HCT116 (cell line): ENCODE results near the gene THRB. TPM values are rescaled to one million over a fixed set of nuclear protein-coding genes. Genes with fewer than 3 reads are reported as not detected.

Experiments used
- ATAC-seq: fragments of 200-7000 bp; cut with Tn5 transposase; 2 replicates; pipeline ENCODE4 v1.9.1; 2020; ENCODE audit warnings: mild to moderate bottlenecking, moderate library complexity
- BruUV-seq: library from RNA; stranded (reverse); fragments of 400-500 nt; replicated peaks from 2 replicates; lab custom pipeline; 2021; lab: Mats Ljungman, UMichigan
- CTCF ChIA-PET: fragments of 300-600 bp; sonication (Branson Sonifier 250); formaldehyde crosslinking; loops from one replicate; lab custom pipeline; 2021; ENCODE audit warnings: antibody characterized with exemption; lab: Charles Lee
- POLR2A ChIA-PET: fragments of 300-600, 350-600 bp; sonication (Branson Sonifier 250); formaldehyde crosslinking; loops from one replicate; lab custom pipeline; 2021; ENCODE audit warnings: antibody characterized with exemption; lab: Charles Lee
- RAD21 ChIA-PET, 2 experiments: fragments of 300-600 bp; sonication (Branson Sonifier 250); formaldehyde crosslinking; loops; one replicate each; lab custom pipeline; 2023; ENCODE audit warnings: low total read pairs in 2 of 2; ENCODE audit not compliant: uncharacterized antibody in 2 of 2, unreplicated experiment in 2 of 2, low non-redundant PET in 1 of 2; lab: Charles Lee
- DNase-seq: peaks from one replicate; pipeline ENCODE4 v3.0.0-alpha.2; 2010; ENCODE audit warnings: low read depth, low spot score
- H2AFZ ChIP-seq: fragments of 200-600 bp; shearing (Covaris generic), sonication (generic); 2 replicates; pipeline ENCODE4 v1.6.1; 2017; ENCODE audit warnings: low read depth, mixed run types, mixed read lengths, antibody characterized with exemption, low read length; ENCODE audit not compliant: poor library complexity, severe bottlenecking
- H3K27ac ChIP-seq: 2 replicates; pipeline ENCODE4 v1.5.1; 2012; ENCODE audit warnings: low read depth, low read length
- H3K27me3 ChIP-seq: fragments of 200-600 bp; sonication (generic); 2 replicates; pipeline ENCODE4 v1.6.1; 2016; ENCODE audit warnings: mixed run types, low read length, mixed read lengths; ENCODE audit not compliant: insufficient read depth
- H3K36me3 ChIP-seq, 2 experiments: fragments of 200-500 bp in 1 of 2; fragments of 200-600 bp in 1 of 2; sonication (Bioruptor generic) in 1 of 2; sonication (generic) in 1 of 2; 2 replicates each; pipeline versions ENCODE4 v1.5.1 to v1.6.1; 2014 to 2016; ENCODE audit warnings: low read length in 2 of 2, inconsistent platforms in 1 of 2, mixed read lengths in 1 of 2, mixed run types in 1 of 2; ENCODE audit not compliant: insufficient read depth in 2 of 2, control insufficient read depth in 1 of 2
- H3K4me1 ChIP-seq, 2 experiments: fragments of 200-600 bp in 1 of 2; sonication (generic) in 1 of 2; 2 replicates each; pipeline versions ENCODE4 v1.5.1 to v1.6.1; 2012 to 2017; ENCODE audit warnings: low read length in 2 of 2, inconsistent platforms in 1 of 2, mild to moderate bottlenecking in 1 of 2, mixed read lengths in 1 of 2, mixed run types in 1 of 2, moderate library complexity in 1 of 2; ENCODE audit not compliant: insufficient read depth in 2 of 2, control insufficient read depth in 1 of 2
- H3K4me2 ChIP-seq: fragments of 200-600 bp; sonication (generic); 2 replicates; pipeline ENCODE4 v1.6.1; 2017; ENCODE audit warnings: mixed run types, low read length, mixed read lengths
- H3K4me3 ChIP-seq, 2 experiments: fragments of 200-600 bp in 1 of 2; sonication (generic) in 1 of 2; replicated peaks in 1 of 2; 2 replicates each; pipeline ENCODE4 v1.5.1; 2011 to 2016; ENCODE audit warnings: low read length in 2 of 2, control low read depth in 1 of 2, low read depth in 1 of 2, mild to moderate bottlenecking in 1 of 2, mixed read lengths in 1 of 2, mixed run types in 1 of 2
- H3K79me2 ChIP-seq: fragments of 200-600 bp; sonication (generic); 2 replicates; pipeline ENCODE4 v1.6.1; 2017; ENCODE audit warnings: mild to moderate bottlenecking, mixed run types, low read length, moderate library complexity, mixed read lengths; ENCODE audit not compliant: insufficient read depth
- H3K9ac ChIP-seq: fragments of 200-600 bp; sonication (generic); 2 replicates; pipeline ENCODE4 v1.6.1; 2016; ENCODE audit warnings: low read length, mixed read lengths
- H3K9me2 ChIP-seq: fragments of 200-600 bp; sonication (generic), shearing (Covaris generic); 2 replicates; pipeline ENCODE4 v1.6.1; 2017; ENCODE audit warnings: mixed run types, mild to moderate bottlenecking, moderate library complexity; ENCODE audit not compliant: insufficient read depth
- H3K9me3 ChIP-seq, 2 experiments: fragments of 200-500 bp in 1 of 2; fragments of 200-600 bp in 1 of 2; sonication (Bioruptor generic) in 1 of 2; sonication (generic) in 1 of 2; 2 replicates each; pipeline ENCODE4 v1.6.1; 2014 to 2017; ENCODE audit warnings: low read length in 2 of 2, mixed read lengths in 2 of 2, inconsistent platforms in 1 of 2, low read depth in 1 of 2, mild to moderate bottlenecking in 1 of 2, mixed run types in 1 of 2, moderate library complexity in 1 of 2; ENCODE audit not compliant: control insufficient read depth in 1 of 2, insufficient read depth in 1 of 2
- H4K20me1 ChIP-seq: fragments of 200-600 bp; sonication (generic), shearing (Covaris generic); 2 replicates; pipeline ENCODE4 v1.6.1; 2017; ENCODE audit warnings: mixed run types, mild to moderate bottlenecking, moderate library complexity; ENCODE audit not compliant: insufficient read depth
- CEBPB ChIP-seq: IDR thresholded peaks from 2 replicates; pipeline ENCODE4 v1.6.1; 2012; ENCODE audit warnings: low read depth
- ELF1 ChIP-seq: IDR thresholded peaks from 2 replicates; pipeline ENCODE4 v1.6.1; 2012; ENCODE audit warnings: low read depth, borderline replicate concordance
- EZH2 ChIP-seq: fragments of 200-600 bp; sonication (generic); IDR thresholded peaks from 2 replicates; pipeline ENCODE4 v1.6.1; 2017; ENCODE audit warnings: antibody characterized with exemption, mixed run types
- EZH2phosphoT487 ChIP-seq: fragments of 200-600 bp; IDR thresholded peaks from 2 replicates; pipeline ENCODE4 v1.6.1; 2018; ENCODE audit warnings: antibody characterized with exemption, borderline replicate concordance
- FOSL1 ChIP-seq: IDR thresholded peaks from 2 replicates; pipeline ENCODE4 v1.6.1; 2012; ENCODE audit warnings: low read depth
- JUND ChIP-seq: IDR thresholded peaks from 2 replicates; pipeline ENCODE4 v1.6.1; 2012
- ZFX ChIP-seq: fragments of 450-650 bp; IDR thresholded peaks from 2 replicates; pipeline ENCODE4 v1.6.1; 2017
- intact Hi-C: fragments of 100-400 bp; cut with micrococcal nuclease; formaldehyde crosslinking; loops from 2 replicates; pipeline ENCODE4 v1.10.0; 2022
- total RNA-seq: library from RNA; stranded (reverse); gene quantifications from one replicate; pipeline ENCODE4 v1.2.1, GENCODE V29; 2021; ENCODE audit not compliant: unreplicated experiment

THRB gene
- total RNA-seq, 1 experiment from 2014 or later = 2.5 TPM

DNA sequence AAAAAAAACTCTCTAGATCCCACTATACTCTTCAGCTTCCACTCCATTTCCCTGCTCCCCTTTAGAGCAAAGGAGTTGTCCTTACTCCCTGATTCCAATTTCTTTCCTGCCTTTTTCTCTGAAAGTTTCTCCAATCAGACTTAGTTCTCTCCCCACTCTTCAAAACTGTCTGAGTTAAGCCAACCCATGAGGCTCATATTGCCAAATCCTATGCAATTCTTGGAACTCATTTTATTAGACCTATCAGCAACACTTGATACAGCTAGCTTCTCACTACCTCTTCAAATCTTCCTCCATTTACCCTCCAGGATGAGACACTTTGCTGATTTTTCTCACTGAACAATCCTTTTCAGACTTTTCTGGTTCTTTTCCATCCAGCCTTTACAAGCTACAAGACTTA lies 233.1 kb downstream of the THRB start:
- no peaks in the 10 kb centered on the region for H4K20me1 ChIP-seq
- intact Hi-C loops = no loop called here
- H3K9ac ChIP-seq = no peak overlapping the region
- H3K27me3 ChIP-seq = no peaks in the 10 kb centered on the region
- no peaks in the 10 kb centered on the region for H3K36me3 ChIP-seq
- no TSS peak for BruUV-seq
- no peak overlapping the region for H3K4me2 ChIP-seq
- no peaks in the 10 kb centered on the region for H3K79me2 ChIP-seq
- ChIA-PET POLR2A (no interaction called here), RAD21 (no interaction called here), CTCF (interaction anchor here (1.3 kb wide), 1 partner anchor 10 kb away, joined by 3 read pairs; no protein-coding TSS in a partner anchor)
- H3K9me2 ChIP-seq = no peaks in the 10 kb centered on the region
- no peak overlapping the region for H2AFZ ChIP-seq
- DNase-seq = no peak
- H3K27ac ChIP-seq = no peak overlapping the region
- TF ChIP-seq CEBPB = no peak
- TF ChIP-seq ELF1 = no peak
- no peak overlapping the region for H3K4me3 ChIP-seq
- no peaks in the 10 kb centered on the region for H3K9me3 ChIP-seq
- H3K4me1 ChIP-seq = no peaks in the 10 kb centered on the region
- no peak for ATAC-seq

DNA sequence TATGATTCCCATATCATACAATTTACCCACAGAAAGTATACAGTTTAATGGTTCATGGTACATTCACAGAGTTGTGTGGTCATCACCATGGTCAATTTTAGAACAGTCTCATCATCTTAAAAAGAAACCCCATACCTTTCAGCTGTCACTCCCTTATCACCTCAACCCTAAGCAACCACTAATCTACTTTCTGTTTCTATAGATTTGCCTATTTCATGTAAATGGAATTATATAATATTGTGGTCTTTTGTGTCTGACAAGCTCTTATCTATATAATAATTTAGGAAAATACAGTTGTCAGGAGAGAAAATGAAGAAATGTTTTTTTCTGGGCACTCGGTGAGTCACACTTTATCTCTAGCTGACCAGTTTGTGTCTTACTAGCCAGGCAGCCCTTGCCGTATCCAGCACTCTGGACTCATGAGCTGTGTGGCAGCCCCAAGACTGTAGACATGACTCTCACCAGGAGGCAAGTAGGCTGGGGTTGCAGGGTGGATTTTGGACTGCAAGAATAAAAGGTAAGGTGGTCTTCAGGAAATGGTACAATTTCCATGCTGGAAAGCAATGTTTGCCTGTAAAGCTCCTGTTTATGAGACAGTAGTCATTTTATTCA lies 234.6 kb downstream of the THRB start:
- Histone ChIP-seq H3K27me3 (no peaks in the 10 kb centered on the region), H3K9me2 (no peaks in the 10 kb centered on the region), H4K20me1 (no peaks in the 10 kb centered on the region), H3K9ac (no peak overlapping the region), H3K4me1 (no peaks in the 10 kb centered on the region), H3K9me3 (no peaks in the 10 kb centered on the region), H3K79me2 (no peaks in the 10 kb centered on the region), H2AFZ (no peak overlapping the region), H3K36me3 (no peaks in the 10 kb centered on the region)
- intact Hi-C loops = no loop called here
- no peak for DNase-seq
- POLR2A ChIA-PET = no interaction called here
- BruUV-seq = no TSS peak
- no peak for TF ChIP-seq CEBPB
- no peak for TF ChIP-seq ELF1
- TF ChIP-seq JUND = no peak
- no peak for TF ChIP-seq ZFX
- no peak for TF ChIP-seq EZH2
- no peak for TF ChIP-seq EZH2phosphoT487
- TF ChIP-seq FOSL1 = no peak
- TF ChIP-seq, all 23 proteins: peak for 0
- ChIA-PET CTCF (no interaction called here), RAD21 (no interaction called here)
- Histone ChIP-seq H3K4me2 (no peak overlapping the region), H3K27ac (no peak overlapping the region), H3K4me3 (no peak overlapping the region)
- ATAC-seq = no peak
